ENCODE measurements around the gene SIGLEC8. TPM values are rescaled to one million over a fixed set of nuclear protein-coding genes. Genes with fewer than 3 reads are reported as not detected.
"Not testable (repeated sequence)": the region's sequence is repeated elsewhere in the genome, so short reads cannot be mapped to it uniquely, and the experiment has no call there.

Gene SIGLEC8
- not detected in 2 replicates for polyA plus RNA-seq (2014; cell fraction: cytosol; rRNA removed)
- polyA plus RNA-seq (2014; cell fraction: nucleus; rRNA removed) = not detected in 2 replicates

DNA sequence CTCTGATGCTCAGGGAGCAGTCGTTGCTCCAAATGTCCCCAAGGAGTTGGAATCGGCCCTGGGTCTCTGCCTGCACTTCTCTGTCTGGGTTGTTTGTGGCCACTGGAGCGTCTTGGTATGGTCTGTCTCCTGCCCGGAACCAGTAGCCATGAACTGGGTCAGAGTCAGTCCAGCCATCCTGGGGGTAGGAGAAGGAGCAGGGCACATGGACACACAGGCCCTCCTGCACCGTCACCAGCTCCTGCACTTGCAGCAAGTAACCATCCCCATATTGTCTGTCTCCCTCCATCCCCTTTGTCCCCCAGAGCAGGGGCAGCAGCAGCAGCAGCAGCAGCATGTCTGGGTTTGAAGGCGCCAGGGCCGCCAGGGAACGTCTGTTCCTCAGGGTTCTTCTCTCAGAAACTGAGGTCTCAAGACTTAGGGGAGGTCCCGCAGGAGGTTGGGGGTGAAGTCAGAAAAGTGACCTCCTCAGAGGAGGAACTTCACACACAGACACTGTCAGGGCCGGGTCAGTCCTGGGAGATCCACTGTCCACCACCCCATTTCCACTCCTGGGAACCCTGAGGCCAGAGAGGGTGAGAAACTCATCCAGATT is at the start of gene SIGLEC8:
SIGLEC8 (minus strand) TSS at position 404 of the 595 bp plus-strand sequence; CDS start at position 337, 67 bp downstream.
- DNase-seq (ENCODE audit: low spot score) = no peak

- no peak for DNase-seq (ENCODE audit: low spot score)
These were observed 49.4 kb upstream of the SIGLEC8 start for GRCh38 chr19:51507640-51508058.

- DNase-seq (ENCODE audit: low spot score) = no peak
These were observed 48.9 kb upstream of the SIGLEC8 start for GRCh38 chr19:51507192-51507591.

GRCh38 chr19:51505904-51506303 is 47.6 kb upstream of the SIGLEC8 start:
- no peak for DNase-seq (ENCODE audit: low spot score)

- DNase-seq (ENCODE audit: low spot score) = no peak
These were observed 45.6 kb upstream of the SIGLEC8 start for GRCh38 chr19:51503896-51504295.

- no peak for DNase-seq (ENCODE audit: low spot score)
These were observed 45.1 kb upstream of the SIGLEC8 start for GRCh38 chr19:51503286-51503817.

- no peak for DNase-seq (ENCODE audit: low spot score)
These were observed 43.5 kb upstream of the SIGLEC8 start, which contains the start of gene SIGLEC12 for GRCh38 chr19:51501594-51502263. TSS of gene SIGLEC12 (minus strand) at chr19:51501800. CDS start at chr19:51501733, 67 bp downstream.

GRCh38 chr19:51500931-51501330 is 42.7 kb upstream of the SIGLEC8 start:
- DNase-seq (ENCODE audit: low spot score) = not testable (repeated sequence)

GRCh38 chr19:51497666-51498065 is 39.4 kb upstream of the SIGLEC8 start:
- DNase-seq (ENCODE audit: low spot score) = no peak

GRCh38 chr19:51493776-51494175 is 35.5 kb upstream of the SIGLEC8 start:
- DNase-seq (ENCODE audit: low spot score) = no peak

DNA sequence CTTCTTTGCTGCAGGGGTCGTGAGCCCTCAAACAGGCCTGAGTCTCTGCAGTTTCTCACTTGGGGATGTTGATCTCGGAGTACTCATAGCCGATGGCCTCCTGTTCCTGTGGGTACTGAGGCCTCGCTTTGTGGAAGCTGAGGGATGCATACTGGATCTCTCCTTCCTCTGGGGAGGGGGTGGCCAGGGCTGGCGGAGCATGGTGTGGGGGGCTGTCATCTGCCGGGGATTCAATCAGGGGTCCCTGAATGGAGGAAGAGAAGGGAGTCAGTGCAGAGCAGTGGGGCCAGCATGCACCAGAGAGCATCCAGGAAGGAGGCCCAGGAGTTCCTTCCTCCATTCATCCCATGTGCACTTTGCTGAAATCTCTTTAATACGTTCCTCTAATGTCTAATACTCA is 33.3 kb upstream of the SIGLEC8 start:
- DNase-seq (ENCODE audit: low spot score) = no peak

- no peak for DNase-seq (ENCODE audit: low spot score)
These were observed 32.4 kb upstream of the SIGLEC8 start for GRCh38 chr19:51490676-51491075.

DNA sequence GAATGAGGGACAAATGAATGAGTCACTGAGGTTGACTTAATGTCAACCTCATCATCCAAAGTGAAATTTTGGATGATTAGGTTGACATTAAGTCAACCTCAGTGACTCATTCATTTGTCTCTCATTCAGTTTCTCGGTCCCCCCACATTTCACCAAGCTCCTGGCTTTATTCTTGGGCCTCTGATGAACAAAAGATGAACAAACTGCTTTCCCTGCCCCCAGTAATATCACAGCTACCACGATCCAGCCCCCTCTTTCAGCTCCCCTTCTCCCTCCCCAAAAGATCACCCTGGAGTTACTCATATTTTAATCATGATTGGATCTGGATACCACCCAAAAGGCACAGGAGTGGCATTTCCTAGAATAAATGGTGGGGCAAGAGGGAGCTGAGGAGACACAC is 30.9 kb upstream of the SIGLEC8 start:
- DNase-seq (ENCODE audit: low spot score) = no peak

DNA sequence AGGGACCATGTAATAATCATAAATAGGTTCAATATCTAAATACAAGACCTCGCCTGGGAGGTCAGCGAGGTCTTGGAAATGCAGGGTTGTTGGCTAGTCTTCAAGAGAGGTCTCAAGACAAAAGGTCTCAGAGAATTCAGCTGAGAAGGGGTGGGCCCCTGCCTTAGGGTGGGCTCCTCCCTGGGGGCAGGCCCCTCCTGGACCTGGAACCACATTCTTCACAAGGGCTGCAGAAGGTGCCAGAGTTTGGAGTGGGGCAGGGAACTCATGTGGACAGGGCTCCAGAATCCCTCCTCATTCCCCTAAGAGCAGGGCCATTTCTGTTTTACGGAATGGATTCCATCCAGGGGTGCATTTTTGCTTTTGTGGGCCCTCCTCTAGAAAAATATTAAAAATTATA is 30.2 kb upstream of the SIGLEC8 start:
- no peak for DNase-seq (ENCODE audit: low spot score)

- no peak for DNase-seq (ENCODE audit: low spot score)
These were observed 27.9 kb upstream of the SIGLEC8 start for GRCh38 chr19:51485960-51486660.

DNA sequence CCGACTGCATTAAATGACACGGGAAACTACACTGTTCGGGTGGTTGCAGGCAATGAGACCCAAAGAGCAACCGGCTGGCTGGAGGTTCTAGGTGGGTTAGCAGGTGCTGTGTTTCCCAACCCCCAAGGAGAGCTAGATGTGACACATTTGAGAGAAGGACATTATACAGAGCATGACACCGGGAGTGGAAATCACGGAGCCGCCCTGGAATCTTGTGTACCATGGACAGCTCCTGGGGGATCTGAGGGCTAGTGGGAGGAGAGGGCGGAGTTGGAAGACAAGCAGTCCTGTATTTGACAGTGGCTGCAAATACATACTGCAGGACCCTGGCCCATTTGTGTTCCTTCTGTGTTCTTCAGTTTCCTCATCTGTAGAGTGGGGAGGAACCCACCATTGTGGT is 22.3 kb upstream of the SIGLEC8 start:
- DNase-seq (ENCODE audit: low spot score) = no peak

- no peak for DNase-seq (ENCODE audit: low spot score)
These were observed 21.5 kb upstream of the SIGLEC8 start for GRCh38 chr19:51479531-51480331.

DNA sequence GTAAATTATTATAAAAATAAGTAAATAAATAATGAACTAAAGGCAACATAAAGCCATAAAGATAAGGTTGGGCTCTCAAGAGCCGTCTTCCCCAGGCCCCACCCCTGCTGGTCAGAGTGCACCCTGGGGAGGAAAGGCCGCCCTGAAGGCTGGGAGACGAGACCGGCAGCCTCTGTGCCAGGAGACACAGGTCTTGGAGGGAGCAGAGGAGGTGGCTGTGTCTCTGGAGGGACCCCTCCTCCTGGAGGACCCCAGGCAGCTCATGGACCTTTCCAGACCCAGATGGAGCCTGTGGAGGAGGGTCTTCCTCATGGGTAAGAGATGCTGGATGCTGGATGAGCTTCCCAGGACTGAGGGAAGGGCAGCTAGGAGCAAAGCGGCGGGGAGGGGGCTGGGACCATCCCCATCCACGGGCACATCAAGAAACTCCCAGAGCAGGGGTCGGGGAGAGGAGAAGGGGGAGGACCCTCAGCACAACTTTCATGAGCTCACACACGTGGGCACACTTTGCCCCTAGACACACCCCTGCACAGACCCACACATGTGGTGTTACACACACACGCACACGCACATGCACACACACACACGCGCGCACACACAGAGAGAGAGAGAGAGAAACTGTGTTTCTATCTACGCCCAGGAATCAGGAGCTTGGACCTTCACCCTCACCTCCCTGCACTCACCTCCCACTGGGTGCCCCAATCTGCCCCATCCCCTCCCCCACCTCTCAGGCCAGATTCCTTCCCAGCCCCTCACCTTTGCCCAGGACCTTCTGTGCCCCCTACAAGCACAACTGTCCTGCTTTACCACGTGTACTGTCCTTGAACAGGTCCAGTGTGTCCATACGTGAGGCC is 20.4 kb upstream of the SIGLEC8 start, which contains the start of gene CEACAM18:
CEACAM18 (plus strand) TSS at position 159 of the 854 bp plus-strand sequence.
- DNase-seq (ENCODE audit: low spot score) = no peak

GRCh38 chr19:51477344-51477743 is 19.1 kb upstream of the SIGLEC8 start:
- no peak for DNase-seq (ENCODE audit: low spot score)

- DNase-seq (ENCODE audit: low spot score) = no peak
These were observed 17.9 kb upstream of the SIGLEC8 start for GRCh38 chr19:51476164-51476563.
